NCI-H345 (cell line): ENCODE data around the gene MYO5A.
A peak's percentile ranks its signal among the peaks of the same experiment; 100 is the strongest.

Source experiments
- DNase-seq: peaks from one replicate; lab custom pipeline; 2025; lab: John Stamatoyannopoulos, UW

MYO5A gene

GRCh38 chr15:52329987-52330386 is 198.7 kb downstream of the MYO5A start:
- no peak for DNase-seq

GRCh38 chr15:52329150-52329549 is 199.5 kb downstream of the MYO5A start:
- no peak for DNase-seq

GRCh38 chr15:52328680-52329079 is 200.0 kb downstream of the MYO5A start:
- DNase-seq, result no peak

- no peak for DNase-seq
Observed at GRCh38 chr15:52326756-52327155, 201.9 kb downstream of the MYO5A start.

GRCh38 chr15:52324109-52324508 is 204.6 kb downstream of the MYO5A start:
- DNase-seq, result no peak

- DNase-seq, result no peak
Observed at GRCh38 chr15:52318729-52319500, 209.8 kb downstream of the MYO5A start.

- no peak for DNase-seq
Observed at GRCh38 chr15:52317688-52318087, 211.0 kb downstream of the MYO5A start.

- no peak for DNase-seq
Observed at GRCh38 chr15:52317022-52317421, 211.7 kb downstream of the MYO5A start.

- no peak for DNase-seq
Observed at GRCh38 chr15:52309154-52309548, 219.5 kb downstream of the MYO5A start.

- no peak for DNase-seq
Observed at GRCh38 chr15:52308446-52309153, 220.1 kb downstream of the MYO5A start.

- DNase-seq, result no peak
Observed at GRCh38 chr15:52307847-52308246, 220.8 kb downstream of the MYO5A start.

GRCh38 chr15:52306270-52306669 is 222.4 kb downstream of the MYO5A start:
- no peak for DNase-seq

- no peak for DNase-seq
Observed at GRCh38 chr15:52303093-52303772, 225.4 kb downstream of the MYO5A start.

- no peak for DNase-seq
Observed at GRCh38 chr15:52301265-52301847, 227.3 kb downstream of the MYO5A start.

- DNase-seq, result peak; percentile 77
Observed at GRCh38 chr15:52295421-52296001, 233.2 kb downstream of the MYO5A start, which contains the start of gene MYO5C. TSS of gene MYO5C (minus strand) at chr15:52295804. CDS start at chr15:52295636, 168 bp downstream.

- no peak for DNase-seq
Observed at GRCh38 chr15:52294881-52295420, 233.7 kb downstream of the MYO5A start.

- no peak for DNase-seq
Observed at GRCh38 chr15:52292780-52293392, 235.8 kb downstream of the MYO5A start.

- no peak for DNase-seq
Observed at GRCh38 chr15:52291204-52291603, 237.5 kb downstream of the MYO5A start.

GRCh38 chr15:52290800-52291199 is 237.9 kb downstream of the MYO5A start:
- no peak for DNase-seq

- no peak for DNase-seq
Observed at GRCh38 chr15:52290329-52290728, 238.4 kb downstream of the MYO5A start.

GRCh38 chr15:52289629-52290081 is 239.0 kb downstream of the MYO5A start:
- no peak for DNase-seq
